B cell (primary cell): ENCODE measurements around the gene CYB5B. TPM values are rescaled to one million over a fixed set of nuclear protein-coding genes. Genes with fewer than 3 reads are reported as not detected.

Experiments
- ATAC-seq: fragments of 200-7000 bp; cut with Tn5 transposase; one replicate; pipeline ENCODE4 v1.10.0; 2021; ENCODE audit warnings: low read depth, mild to moderate bottlenecking, moderate number of reproducible peaks, moderate library complexity
- CTCF ChIA-PET: fragments of 350-600 bp; sonication (Branson Sonifier 250); formaldehyde crosslinking; loops from one replicate; lab custom pipeline; 2021; ENCODE audit warnings: antibody characterized with exemption, inconsistent platforms; lab: Charles Lee
- POLR2A ChIA-PET: fragments of 350-600 bp; sonication (Branson Sonifier 250); formaldehyde crosslinking; loops from one replicate; lab custom pipeline; 2021; ENCODE audit warnings: antibody characterized with exemption; lab: Charles Lee
- DNase-seq: peaks from one replicate; pipeline ENCODE4 v3.0.0; 2013
- H2AFZ ChIP-seq: 2 replicates; pipeline ENCODE4 v1.6.1; 2012; ENCODE audit warnings: mild to moderate bottlenecking, low read depth, low read length; ENCODE audit not compliant: insufficient read depth, poor library complexity, severe bottlenecking
- H3K27ac ChIP-seq, 2 donors: 1 replicate in 1 of 2; 2 replicates in 1 of 2; pipeline ENCODE4 v1.5.1; 2012 to 2013; ENCODE audit warnings: low read length in 2 of 2, mild to moderate bottlenecking in 2 of 2, moderate library complexity in 1 of 2
- H3K27me3 ChIP-seq, 4 experiments: fragments of 200-600 bp in 1 of 4; sonication (generic) in 1 of 4; replicated peaks in 1 of 4; 1 replicate in 2 of 4; 2 replicates in 2 of 4; pipeline versions ENCODE4 v1.6.1 to v1.7.0; 2013 to 2016; ENCODE audit warnings: low read length in 3 of 4, mild to moderate bottlenecking in 2 of 4, mixed read lengths in 1 of 4, moderate library complexity in 1 of 4; ENCODE audit not compliant: insufficient read depth in 4 of 4, control insufficient read depth in 3 of 4; ENCODE audit errors: control extremely low read depth in 1 of 4
- H3K36me3 ChIP-seq, 2 experiments: replicated peaks in 1 of 2; 1 replicate in 1 of 2; 2 replicates in 1 of 2; pipeline versions ENCODE4 v1.6.1 to v1.7.1; 2013; ENCODE audit warnings: low read length in 1 of 2; ENCODE audit not compliant: insufficient read depth in 2 of 2, control insufficient read depth in 1 of 2; ENCODE audit errors: control extremely low read depth in 1 of 2, extremely low read depth in 1 of 2
- H3K4me1 ChIP-seq, 2 donors: fragments of 200-600 bp in 1 of 2; sonication (generic) in 1 of 2; 1 replicate in 1 of 2; 2 replicates in 1 of 2; pipeline versions ENCODE4 v1.5.1 to v1.6.1; 2013 to 2017; ENCODE audit warnings: low read length in 2 of 2; ENCODE audit not compliant: control insufficient read depth in 2 of 2, insufficient read depth in 2 of 2
- H3K4me2 ChIP-seq: replicated peaks from 2 replicates; pipeline ENCODE3; 2012; ENCODE audit warnings: mild to moderate bottlenecking, low read depth, low read length; ENCODE audit not compliant: poor library complexity, severe bottlenecking
- H3K4me3 ChIP-seq, 5 experiments: fragments of 200-600 bp in 1 of 5; sonication (generic) in 1 of 5; 1 replicate in 3 of 5; 2 replicates in 2 of 5; pipeline versions ENCODE4 v1.5.1 to v1.7.0; 2011 to 2016; ENCODE audit warnings: low read length in 4 of 5, mild to moderate bottlenecking in 4 of 5, low read depth in 2 of 5, control low read depth in 1 of 5, moderate library complexity in 1 of 5; ENCODE audit not compliant: insufficient read depth in 1 of 5; ENCODE audit errors: control extremely low read depth in 1 of 5, extremely low read depth in 1 of 5
- H3K79me2 ChIP-seq: fragments of 200-600 bp; sonication (generic); one replicate; pipeline ENCODE4 v1.6.0; 2016; ENCODE audit warnings: low read length; ENCODE audit not compliant: control insufficient read depth, insufficient read depth
- H3K9ac ChIP-seq: fragments of 200-600 bp; sonication (generic); 2 replicates; pipeline ENCODE4 v1.6.1; 2017; ENCODE audit warnings: mild to moderate bottlenecking, low read length, moderate library complexity
- H3K9me3 ChIP-seq, 3 donors: one replicate each; pipeline versions ENCODE4 v1.6.1 to v1.7.1; 2013; ENCODE audit warnings: low read length in 2 of 3; ENCODE audit not compliant: control insufficient read depth in 2 of 3, insufficient read depth in 1 of 3; ENCODE audit errors: control extremely low read depth in 1 of 3
- H4K20me1 ChIP-seq: 2 replicates; pipeline ENCODE4 v1.6.0; 2012; ENCODE audit warnings: mild to moderate bottlenecking, low read length; ENCODE audit not compliant: insufficient read depth, control insufficient read depth, poor library complexity, severe bottlenecking
- H3K27ac Mint-ChIP-seq: one replicate; pipeline ENCODE4 v1.8.0; 2021; ENCODE audit warnings: mixed read lengths
- H3K27me3 Mint-ChIP-seq: one replicate; pipeline ENCODE4 v1.8.0; 2021; ENCODE audit warnings: mixed read lengths
- H3K4me1 Mint-ChIP-seq: one replicate; pipeline ENCODE4 v1.8.0; 2021; ENCODE audit warnings: mixed read lengths
- H3K4me3 Mint-ChIP-seq: one replicate; pipeline ENCODE4 v1.8.0; 2021; ENCODE audit warnings: mixed read lengths
- H3K9me3 Mint-ChIP-seq: one replicate; pipeline ENCODE4 v1.8.0; 2022; ENCODE audit warnings: mixed read lengths; ENCODE audit not compliant: insufficient read depth
- EZH2 ChIP-seq: IDR thresholded peaks from 2 replicates; pipeline ENCODE4 v1.6.1; 2012; ENCODE audit warnings: borderline replicate concordance, low read depth, mild to moderate bottlenecking, moderate library complexity, low read length; ENCODE audit not compliant: insufficient read depth, poor library complexity, severe bottlenecking
- whole genome bisulfite sequencing: methylation state at CpG from one replicate; pipeline ENCODE4 v1.1.5; 2013; ENCODE audit warnings: missing lambda C conversion rate; ENCODE audit not compliant: insufficient coverage; 5-methylcytosine and 5-hydroxymethylcytosine counted together
- intact Hi-C: fragments of 100-400 bp; cut with micrococcal nuclease; formaldehyde crosslinking; loops from one replicate; pipeline ENCODE4 v1.10.0; 2022
- polyA plus RNA-seq: library from polyadenylated mRNA; depleted of rRNA; stranded (reverse); fragments of >200 nt; gene quantifications from 2 replicates; pipeline ENCODE4 v1.2.3, GENCODE V29; 2012
- total RNA-seq, 2 donors: library from RNA; stranded (reverse); fragments of 120-200 nt in 1 of 2; gene quantifications; 1 replicate in 1 of 2; 2 replicates in 1 of 2; pipeline versions ENCODE4 v1.2.3 to v1.2.4, GENCODE V29; 2013 to 2022
- TF ChIP-seq, protein P1 (sequence below): fragments of 200-600 bp; IDR thresholded peaks from one replicate; pipeline ENCODE4 v1.8.0; 2022; ENCODE audit warnings: antibody characterized with exemption, mild to moderate bottlenecking

Gene CYB5B
- total and polyA plus RNA-seq, 2 donors (not counting 1 experiment from before 2014, with no cell fraction given) = 21.5 to 64.7 TPM

DNA sequence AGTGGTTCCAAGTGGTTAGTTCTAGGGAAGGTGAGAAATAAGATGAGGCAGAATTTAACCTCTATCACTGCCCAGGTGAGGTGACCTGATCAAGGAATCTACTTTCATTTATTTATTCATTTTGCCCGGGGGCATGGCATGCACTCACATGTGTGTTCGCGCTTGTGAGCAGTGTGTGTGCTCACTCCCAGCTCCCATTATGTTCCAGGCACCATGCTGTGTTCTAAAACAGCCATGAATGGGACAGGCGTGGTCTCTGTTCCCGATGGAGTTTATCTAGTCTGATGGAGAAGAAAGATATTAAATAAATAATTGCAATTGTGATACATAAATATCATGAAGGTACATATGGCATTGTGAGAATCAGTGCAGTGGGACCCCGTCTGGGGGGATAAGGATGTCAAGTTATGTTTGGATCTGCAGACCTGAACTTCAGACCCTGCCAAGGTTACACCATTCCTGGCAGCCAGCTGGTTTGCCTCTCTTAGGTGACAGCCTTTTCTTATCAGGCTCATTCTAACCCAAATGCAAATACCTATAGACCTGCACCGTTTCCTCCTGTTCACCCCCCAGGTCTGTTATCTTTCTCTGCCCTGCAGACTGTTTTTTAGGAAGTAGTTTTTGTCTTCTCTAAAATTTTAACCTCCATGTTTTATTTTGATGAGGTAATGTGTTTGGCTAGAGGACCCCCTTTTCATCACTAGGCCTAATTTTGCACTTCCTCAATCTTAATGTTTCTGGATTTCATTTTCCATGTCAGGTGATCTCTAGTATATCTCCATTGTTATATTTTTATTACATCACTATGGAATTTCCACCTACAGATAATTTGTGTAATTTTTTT lies 11.8 kb downstream of the CYB5B start:
- Histone ChIP-seq H3K4me1 (peaks cover 8 to 21% of the 10 kb centered on the region in 2 donors), H3K4me3 (no peak overlapping the region), H3K9ac (no peak overlapping the region), H3K4me2 (no peak overlapping the region), H3K9me3 (no peaks in the 10 kb centered on the region), H3K36me3 (peaks cover 6 to 16% of the 10 kb centered on the region in 2 experiments), H4K20me1 (peaks cover 8% of the 10 kb centered on the region), H3K79me2 (peaks cover 88% of the 10 kb centered on the region), H3K27me3 (no peaks in the 10 kb centered on the region), H3K27ac (peak overlapping the region; percentile 13 to 58), H2AFZ (no peak overlapping the region)
- Mint-ChIP-seq H3K27me3 (no peaks in the 10 kb centered on the region), H3K4me1 (peaks cover 46% of the 10 kb centered on the region), H3K27ac (peak overlapping the region; percentile 67), H3K4me3 (no peak overlapping the region), H3K9me3 (no peaks in the 10 kb centered on the region)
- no peak for TF ChIP-seq EZH2
- ChIA-PET CTCF (no interaction called here), POLR2A (no interaction called here)
- ATAC-seq (peak; percentile 39), DNase-seq (peak; percentile 37)
- WGBS = no CpG with 5 or more reads among the region's 7 CpGs
- intact Hi-C loops = no loop called here

DNA sequence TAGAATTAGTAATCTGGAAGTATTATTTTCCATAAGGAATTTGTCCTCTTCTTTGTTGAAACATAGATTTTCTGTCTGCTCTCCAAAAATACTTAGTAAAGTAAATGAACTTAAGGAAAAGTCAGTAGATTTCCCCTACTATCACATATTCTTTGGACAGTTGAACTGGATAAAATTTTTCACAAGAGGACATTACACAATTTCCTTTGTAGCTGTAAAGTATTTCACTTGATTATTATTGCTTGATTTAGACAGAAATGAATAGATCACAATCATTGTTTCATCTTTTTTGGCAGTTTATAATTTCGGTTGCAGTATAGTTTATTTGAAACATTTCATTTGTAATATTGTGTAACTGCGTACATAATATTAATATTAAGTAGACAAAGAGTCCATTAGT lies 12.5 kb downstream of the CYB5B start:
- intact Hi-C loops = no loop called here
- no peaks in the 10 kb centered on the region for H3K9me3 Mint-ChIP-seq
- H3K4me3 Mint-ChIP-seq = no peak overlapping the region
- H3K9me3 ChIP-seq = no peaks in the 10 kb centered on the region
- H4K20me1 ChIP-seq = peaks cover 8% of the 10 kb centered on the region
- no peaks in the 10 kb centered on the region for H3K27me3 ChIP-seq
- peaks cover 88% of the 10 kb centered on the region for H3K79me2 ChIP-seq
- no CpG with 5 or more reads among the region's 2 CpGs for WGBS
- no peak overlapping the region for H3K4me2 ChIP-seq
- DNase-seq (no peak), ATAC-seq (no peak)
- peaks cover 8 to 21% of the 10 kb centered on the region in 2 donors for H3K4me1 ChIP-seq
- TF ChIP-seq, protein P1, sequence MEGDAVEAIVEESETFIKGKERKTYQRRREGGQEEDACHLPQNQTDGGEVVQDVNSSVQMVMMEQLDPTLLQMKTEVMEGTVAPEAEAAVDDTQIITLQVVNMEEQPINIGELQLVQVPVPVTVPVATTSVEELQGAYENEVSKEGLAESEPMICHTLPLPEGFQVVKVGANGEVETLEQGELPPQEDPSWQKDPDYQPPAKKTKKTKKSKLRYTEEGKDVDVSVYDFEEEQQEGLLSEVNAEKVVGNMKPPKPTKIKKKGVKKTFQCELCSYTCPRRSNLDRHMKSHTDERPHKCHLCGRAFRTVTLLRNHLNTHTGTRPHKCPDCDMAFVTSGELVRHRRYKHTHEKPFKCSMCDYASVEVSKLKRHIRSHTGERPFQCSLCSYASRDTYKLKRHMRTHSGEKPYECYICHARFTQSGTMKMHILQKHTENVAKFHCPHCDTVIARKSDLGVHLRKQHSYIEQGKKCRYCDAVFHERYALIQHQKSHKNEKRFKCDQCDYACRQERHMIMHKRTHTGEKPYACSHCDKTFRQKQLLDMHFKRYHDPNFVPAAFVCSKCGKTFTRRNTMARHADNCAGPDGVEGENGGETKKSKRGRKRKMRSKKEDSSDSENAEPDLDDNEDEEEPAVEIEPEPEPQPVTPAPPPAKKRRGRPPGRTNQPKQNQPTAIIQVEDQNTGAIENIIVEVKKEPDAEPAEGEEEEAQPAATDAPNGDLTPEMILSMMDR = no peak
- TF ChIP-seq EZH2 = no peak
- CTCF ChIA-PET = no interaction called here
- H3K27me3 Mint-ChIP-seq = no peaks in the 10 kb centered on the region
- H3K27ac Mint-ChIP-seq = no peak overlapping the region
- H3K27ac ChIP-seq = peak overlapping the region; percentile 13 to 58
- peaks cover 50% of the 10 kb centered on the region for H3K4me1 Mint-ChIP-seq
- peaks cover 6 to 10% of the 10 kb centered on the region in 2 experiments for H3K36me3 ChIP-seq
- H3K4me3 ChIP-seq = no peak overlapping the region
- no peak overlapping the region for H2AFZ ChIP-seq
- POLR2A ChIA-PET = no interaction called here
- no peak overlapping the region for H3K9ac ChIP-seq
